Activated T-cell treated with anti-CD3 and anti-CD28 coated beads for 24 hours (primary cell): Measurements from ENCODE around the gene NCOR2.

ENCODE experiments used
- DNase-seq: peaks from one replicate; pipeline ENCODE4 v3.0.0-alpha.2; 2020; ENCODE audit warnings: low read depth

NCOR2 gene

DNA sequence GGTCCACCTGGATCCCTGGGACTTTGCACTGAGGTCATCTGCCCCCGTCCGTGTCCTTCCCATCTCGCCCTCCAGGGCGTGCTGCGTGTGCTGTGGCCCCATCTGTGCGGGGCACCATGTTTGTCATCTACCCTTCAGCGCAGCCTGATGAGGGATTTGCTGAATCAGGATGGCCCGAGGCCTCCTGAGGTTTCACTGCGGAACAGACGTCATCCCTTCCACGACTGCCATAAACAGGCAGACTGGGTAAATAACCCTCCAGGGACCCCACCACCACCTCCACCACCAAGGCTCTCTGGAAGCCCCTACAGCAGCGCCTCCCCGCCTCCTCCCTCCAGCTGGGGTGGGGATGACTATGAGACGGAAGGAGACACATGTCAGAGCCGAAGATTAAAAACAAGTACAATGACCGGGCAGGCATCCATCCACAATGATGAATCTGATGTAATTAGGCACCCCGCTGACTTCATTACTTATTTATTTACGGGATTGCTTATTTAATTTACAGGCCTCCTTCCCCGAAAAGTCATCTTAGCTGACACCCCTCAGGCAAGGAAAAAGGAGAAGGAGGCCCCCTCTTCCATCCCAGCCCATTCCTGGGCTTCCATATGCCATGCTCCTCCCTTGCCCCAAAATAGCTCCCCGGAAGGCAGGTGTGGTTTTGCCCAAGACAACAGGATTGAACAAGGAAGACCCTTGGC, 39.4 kb downstream of the NCOR2 start:
- no peak for DNase-seq

DNA sequence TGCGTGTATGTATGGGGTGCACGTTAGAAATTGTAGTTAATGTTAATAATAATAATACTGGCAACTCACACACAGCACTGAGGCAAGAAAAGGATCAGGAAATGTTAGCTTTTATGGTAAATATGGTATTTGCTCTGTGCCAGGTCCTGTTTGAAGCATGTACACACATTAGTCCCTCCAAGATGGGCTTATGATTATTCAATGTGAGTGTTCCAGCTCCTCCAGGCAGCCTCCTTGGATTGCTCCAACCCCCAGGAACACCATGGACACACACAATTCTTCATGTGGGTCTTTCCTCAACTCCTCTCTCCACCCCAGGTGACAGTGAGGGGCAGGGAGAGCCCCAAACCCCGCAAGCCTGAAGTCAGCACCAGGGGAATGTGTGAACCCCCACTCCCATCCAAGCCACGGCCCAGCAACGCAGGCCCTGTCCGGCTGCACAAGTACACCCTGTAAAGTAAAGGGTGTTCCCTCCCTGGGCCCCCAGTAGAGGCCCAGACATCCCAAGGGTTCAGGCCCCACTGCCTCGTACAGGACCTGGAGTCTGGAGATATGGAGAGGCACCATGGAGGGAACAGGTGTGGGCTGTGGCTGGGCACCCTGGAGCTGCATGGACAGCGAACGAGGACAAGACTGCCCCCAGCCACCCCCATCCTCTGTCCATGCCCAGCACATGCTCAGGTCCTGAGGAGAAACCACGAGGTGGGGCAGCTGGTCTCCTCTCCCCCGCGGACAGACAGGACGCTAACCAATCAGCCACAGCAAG, 41.3 kb downstream of the NCOR2 start:
- no peak for DNase-seq

DNA sequence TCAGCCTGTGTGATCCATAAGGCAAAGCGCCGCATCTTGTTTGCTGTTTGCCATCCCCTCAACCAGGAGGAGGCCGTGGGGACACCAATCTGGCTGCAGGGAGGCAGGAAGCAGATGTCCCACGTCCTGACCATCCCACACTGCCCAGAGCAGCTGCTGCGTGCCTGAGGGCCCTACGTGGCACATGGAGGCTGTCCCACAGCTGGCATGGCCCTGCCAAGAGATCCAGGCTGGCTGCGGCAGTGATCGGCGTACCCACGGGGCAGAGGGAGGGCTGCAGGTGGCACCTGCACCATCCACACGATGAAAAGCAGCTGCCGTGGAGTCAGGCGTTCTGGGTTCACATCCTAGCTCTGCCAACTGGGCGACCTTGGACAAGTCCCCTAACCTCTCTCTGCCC, 42.0 kb downstream of the NCOR2 start:
- DNase-seq = no peak

DNA sequence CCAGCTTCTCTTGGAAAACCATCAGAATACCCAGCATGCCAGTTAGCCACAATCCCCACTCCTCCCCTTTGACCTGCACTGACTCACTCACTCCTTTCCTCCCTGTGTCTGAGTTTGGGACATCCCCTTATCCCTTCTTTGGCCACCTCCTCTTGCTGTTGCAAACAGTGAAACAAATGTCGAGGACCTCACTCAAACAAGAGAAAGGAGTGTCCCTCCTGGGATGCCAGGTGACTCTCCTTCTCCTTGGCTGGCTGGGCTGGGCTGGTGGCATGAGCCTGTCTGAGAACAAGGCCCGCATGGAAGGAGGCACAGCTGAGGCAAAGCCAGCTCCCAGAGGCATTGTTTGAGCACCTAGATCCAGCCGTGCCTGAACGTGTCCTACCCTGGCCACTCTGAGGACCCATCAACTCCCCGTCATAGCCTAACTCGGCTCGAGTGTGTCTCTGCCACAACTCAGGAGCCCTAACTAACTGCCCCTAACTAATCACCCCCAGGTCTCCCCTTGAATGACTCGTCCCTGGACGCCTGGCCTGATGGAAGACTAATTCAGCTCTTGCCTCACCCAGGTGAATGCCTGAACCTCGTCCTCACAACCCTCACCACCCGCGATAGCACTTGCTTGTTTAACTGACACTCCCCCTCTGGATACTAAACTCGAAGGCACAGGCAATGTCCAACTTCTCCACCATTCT, 43.0 kb downstream of the NCOR2 start:
- DNase-seq = no peak

DNA sequence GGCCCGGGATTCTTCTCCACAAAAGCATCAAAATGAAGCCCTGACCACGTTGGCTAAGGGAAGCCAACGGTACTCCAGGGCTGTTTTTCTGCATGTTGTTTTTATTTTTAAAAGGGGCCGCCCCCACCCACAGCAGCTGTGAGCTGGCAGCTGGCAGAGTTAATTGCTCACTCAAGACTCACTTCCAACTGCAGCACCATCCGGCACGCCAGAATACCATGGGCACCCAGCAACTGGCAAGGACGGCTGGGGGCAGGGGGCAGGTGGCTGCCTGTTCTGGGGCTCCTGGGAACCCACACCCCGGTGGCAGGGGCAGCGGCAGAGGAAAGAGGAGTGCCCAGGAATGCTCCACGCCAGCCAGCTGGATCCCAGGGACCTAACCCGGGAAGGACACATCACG, 44.3 kb downstream of the NCOR2 start:
- DNase-seq = no peak

DNA sequence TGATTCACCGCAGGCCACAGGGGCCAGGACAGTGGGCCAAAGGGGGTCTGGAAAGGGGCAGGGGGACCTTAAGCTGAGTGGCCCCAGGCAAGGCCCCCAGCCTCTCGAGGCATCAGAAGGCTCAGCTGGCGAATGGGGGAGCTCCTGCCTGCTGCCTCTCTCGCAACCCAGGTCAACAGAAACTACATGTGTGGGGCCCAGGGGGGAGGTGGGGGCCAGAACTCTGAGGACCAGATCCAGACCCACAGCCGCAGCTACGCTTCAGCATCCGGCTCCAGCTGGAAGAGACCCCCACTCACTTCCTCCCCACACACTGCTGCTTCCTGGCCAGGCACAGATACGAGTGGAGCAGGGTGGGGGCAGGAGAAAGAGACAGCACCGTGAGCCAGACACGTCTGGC, 46.5 kb downstream of the NCOR2 start:
- no peak for DNase-seq

DNA sequence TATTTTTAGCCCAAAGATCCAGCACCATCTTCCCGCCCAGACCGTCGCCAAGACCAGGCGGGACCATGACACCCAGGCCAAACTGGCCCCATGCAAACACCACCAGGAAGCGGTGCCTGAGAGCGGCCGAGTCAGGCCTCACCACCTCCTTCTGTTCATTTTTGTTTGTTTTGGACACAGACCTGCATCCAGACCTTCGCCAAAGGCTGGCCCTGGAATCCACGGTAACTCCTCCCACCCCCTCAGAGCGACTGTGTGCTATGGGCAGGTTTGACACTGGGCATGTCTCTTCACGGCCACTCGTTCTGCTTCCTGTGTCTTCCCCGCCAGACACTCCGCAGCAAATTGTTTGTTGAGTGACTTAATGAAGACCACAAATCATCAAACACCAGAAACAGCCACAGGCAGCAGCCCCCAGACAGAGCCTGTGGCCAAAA, 47.1 kb downstream of the NCOR2 start:
- DNase-seq = no peak

DNA sequence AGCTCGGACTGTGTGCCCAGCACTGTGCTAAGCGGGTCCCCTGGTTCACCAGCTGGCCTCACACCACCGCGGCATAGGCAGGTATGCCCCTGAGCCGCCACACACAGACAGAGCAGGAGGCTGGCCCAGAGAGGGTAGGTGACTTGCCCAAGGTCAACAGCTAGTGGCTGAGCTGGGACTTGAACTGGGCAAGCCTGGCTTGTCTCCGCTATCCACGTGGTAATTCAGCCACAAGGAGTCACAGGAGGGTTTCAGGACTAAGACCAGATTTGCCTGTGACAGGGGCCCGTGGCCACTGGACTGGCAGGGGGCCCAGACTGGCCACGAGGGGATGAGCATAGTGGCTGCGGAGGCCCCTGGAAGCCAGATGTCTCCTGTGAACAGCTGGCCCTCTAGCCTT, 47.7 kb downstream of the NCOR2 start:
- DNase-seq = no peak

DNA sequence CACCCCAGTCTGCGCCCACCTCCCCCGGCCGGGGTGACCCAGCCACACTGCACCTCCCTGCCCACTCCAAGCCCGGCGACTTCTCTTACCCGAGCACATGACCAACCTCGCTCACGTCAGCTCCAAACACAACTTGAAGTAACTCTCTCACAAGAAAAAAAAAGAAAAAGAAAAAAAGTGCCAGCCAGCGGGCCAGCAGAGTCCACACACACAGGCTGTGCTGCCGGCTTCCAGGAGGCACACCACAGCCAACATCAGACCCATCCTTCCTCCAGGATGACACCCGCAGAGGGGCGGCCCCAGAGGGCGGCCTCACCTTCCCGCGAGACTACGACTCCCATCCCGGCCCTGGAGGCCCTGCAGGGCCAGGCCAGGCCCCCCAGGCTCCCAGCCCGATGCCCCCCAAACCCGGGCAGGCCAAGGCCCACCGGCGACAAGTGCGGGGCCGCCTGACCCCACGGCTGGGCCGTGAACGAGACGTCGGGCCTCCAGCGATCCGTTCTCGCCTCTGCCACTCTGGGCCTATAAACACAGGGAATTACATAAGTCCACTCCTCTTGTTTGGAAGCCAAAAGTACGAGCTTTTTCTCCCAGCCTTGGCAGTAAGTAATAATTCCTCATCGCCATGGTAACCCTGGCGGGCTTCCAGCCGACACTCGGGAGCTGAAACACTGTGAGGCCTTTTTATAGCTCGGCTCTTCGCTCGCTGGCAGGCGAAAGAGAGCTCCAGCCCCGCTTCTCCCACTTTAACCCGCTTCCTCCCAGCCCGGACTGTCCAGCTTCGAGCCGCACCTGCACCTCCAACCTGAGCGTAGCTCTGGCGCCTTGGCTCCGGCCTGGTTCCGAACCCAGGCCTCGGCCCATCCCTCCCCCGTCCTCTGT, 49.1 kb downstream of the NCOR2 start:
- DNase-seq = no peak
